GM19043 (cell line): ENCODE results near the gene PRKCE.

ENCODE experiments used
- ATAC-seq: cut with Tn5 transposase; IDR thresholded peaks from one replicate; pipeline ENCODE4 v1.9.1; 2021; ENCODE audit warnings: low read depth; ENCODE audit not compliant: unreplicated experiment

PRKCE gene

DNA sequence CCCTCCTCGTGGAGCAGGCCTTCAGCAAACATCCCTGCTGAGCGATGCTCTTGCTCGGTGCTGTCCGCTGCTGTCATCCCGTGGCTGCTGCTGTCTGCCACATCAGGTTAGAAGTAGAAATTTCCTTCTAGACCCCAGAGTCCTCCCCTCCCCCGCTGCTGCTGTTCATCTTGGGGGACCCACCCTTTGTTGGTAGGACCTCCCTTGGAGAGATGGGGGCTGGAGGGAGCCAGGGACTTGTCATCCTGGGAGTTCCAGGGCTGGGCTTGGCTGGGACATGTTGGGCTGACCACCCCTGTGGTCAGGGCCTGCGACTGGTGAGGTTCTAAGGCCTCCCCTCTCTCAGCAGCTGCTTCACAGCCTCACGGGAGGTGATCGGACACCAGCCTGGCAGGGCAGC lies 122.4 kb downstream of the PRKCE start:
- ATAC-seq, result no peak

DNA sequence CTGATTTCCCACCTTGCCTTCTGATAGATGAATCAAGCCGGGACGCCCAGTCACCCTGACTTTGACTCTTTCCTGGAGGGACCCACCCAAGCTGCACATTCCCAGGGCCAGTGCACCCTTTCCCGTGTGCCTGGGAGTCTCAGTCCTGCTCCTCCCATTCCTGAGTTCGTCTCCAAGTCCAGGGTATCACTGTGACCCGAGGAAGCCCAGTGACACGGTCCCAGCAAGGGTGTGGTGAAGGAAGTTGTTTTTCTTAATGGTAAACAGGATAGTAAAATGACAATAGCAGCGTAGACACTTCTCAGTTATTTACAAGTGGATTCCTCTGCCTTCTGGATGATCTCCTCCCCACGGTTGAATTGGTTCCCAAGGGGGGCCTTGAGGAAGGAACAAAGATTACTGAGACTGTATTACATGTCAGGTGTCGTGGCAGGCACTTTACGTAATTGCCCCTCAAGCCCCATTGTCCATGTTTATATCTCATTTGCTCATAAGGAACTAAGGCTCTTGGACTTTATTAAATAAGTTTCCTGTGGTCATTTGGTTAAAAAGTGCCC lies 123.3 kb downstream of the PRKCE start:
- no peak for ATAC-seq

DNA sequence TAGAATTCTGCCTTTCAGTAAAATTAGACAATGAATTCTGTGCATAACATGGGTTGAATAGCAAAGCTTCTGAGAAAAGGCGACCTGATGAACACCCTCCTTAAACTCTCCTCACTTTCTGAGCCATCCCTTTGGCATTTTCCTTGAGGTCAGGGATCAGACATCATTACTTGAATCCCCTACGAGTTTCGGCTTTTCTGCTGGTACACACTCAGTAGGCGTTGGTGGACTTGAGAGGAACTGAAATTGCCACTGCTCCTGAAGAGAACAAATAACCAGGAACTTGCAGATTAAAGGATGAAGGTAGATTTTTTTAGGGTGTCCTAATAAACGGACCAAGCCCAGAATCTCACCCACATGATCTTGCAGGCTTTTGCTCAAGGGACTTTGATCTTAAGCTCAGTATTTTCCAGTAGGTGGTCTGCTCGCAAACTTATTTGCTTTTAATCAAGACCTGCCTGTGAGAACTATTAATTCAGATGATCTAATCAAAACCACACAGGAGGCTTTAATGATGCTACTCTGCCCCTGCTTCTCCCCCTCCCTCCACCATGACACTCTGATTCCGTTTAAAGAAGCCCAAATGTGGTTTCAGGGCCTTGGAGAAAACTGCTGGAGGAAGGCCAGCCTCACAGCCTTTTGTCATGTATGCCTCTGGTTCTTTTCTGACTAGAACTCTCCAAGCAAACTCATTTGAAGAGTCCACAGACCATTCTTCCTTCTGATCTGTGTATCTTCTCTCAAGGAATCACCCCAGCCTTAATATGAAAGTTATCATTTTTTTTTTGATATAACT lies 124.9 kb downstream of the PRKCE start:
- no peak for ATAC-seq

DNA sequence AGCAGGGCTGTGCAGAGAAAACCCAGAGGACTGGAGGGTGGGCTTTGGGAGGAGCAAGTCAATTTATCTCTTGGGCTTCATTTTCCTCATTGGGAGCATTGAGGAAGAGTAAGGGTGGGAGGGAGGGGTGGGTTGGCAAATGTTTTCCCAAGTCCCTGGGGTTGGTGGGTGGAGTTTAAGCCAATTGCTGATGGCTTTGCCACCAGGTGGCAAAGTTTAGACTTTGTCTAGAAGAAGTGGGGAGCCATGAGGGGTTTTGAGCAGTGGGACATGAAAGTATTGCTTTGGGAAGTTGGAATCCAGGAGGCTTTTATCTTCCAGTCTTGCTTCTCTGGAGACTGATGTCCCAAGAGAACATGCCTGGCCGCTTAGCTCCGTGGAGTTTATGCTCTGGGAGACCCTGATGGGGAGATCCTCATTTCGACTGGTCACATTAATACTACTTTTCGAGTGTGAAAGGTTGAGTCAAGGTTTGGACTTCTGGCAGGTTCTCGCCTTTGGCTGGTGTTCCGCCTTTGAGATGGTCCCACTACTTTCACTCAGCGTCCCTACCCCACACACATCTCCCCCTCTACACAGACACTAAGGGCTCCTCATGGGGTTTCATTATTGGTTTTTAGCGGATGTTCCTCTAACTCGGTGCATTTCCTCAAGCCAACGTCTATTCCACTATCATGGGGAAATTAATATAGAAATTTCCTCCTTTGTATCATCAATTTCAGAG lies 126.7 kb downstream of the PRKCE start:
- no peak for ATAC-seq

DNA sequence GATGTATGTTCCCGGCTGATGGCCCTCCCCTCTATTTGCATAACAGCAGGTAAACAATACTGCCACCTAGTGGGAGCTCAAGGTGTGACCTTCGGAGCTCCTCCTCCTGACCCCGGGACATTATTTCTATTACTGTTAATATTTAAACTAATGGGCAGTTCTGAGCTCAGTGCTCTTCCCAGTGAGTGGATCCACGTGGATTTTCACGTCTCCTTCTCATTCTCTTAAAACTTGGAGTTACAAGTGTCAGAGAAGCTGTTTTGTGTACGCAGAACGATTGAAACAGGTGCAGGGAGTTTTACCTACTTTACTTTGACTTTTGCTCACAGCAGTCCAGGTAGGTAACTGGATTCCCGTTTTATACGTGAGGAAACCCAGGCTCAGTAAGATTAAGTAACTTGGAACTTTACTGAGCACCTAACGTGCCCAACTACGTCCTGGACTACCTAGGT lies 127.3 kb downstream of the PRKCE start:
- no peak for ATAC-seq

DNA sequence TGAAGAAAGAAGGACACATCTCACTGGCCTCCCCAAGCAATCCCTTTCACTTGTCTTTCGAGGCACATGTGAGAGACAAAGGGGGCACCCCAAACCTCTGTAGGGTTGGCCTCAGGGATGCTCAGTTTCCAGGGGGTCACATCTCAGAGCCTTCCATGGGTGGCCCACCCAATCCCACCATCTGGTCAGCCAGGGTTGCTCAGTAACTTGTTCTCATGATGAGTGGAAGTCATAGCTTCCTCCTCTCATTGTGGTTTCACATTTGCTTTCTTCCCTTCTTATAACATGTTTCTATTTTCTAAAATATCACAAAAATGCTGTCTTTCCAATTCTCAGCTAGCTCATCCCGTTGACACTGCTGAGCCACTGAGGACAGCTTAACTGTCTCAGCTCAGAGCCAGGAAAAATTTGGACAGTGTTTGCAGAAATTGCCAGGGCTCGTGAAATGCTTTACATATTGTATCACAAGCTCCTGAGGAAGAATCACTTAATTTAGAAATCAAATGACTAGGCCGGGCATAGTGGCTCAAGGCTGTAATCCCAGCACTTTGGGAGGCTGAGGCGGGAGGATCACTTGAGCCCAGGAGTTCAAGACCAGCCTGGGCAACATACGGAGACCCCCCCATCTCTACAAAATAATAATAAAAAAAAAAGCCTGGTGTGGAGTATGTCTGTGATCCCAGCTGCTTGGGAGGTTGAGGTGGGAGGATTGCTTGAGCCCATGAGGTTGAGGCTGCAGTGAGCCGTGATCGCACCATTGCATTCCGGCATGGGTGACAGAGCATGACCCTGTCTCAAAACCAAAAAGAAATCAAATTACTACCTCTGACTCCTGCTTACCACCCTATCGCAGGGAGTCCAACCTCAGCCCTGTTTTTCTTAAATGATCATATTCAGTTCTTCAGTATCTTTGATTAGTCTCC lies 129.3 kb downstream of the PRKCE start:
- no peak for ATAC-seq

DNA sequence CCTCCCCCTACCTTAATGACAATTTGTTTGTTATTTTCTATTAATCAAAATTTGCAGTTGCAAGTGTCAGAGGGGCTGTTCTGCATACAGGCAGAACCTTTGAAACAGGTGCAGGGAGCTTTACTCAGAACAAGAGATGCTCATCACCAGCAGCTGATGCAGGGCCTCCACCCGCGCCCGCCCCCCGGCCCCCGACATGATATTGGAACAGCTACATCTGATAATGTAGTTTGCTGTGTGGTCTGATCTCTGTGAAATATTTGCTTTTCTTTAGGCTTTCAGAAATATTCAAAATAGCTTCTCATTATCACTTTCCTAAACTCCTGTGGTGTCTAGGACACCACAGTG lies 130.0 kb downstream of the PRKCE start:
- ATAC-seq, result no peak

DNA sequence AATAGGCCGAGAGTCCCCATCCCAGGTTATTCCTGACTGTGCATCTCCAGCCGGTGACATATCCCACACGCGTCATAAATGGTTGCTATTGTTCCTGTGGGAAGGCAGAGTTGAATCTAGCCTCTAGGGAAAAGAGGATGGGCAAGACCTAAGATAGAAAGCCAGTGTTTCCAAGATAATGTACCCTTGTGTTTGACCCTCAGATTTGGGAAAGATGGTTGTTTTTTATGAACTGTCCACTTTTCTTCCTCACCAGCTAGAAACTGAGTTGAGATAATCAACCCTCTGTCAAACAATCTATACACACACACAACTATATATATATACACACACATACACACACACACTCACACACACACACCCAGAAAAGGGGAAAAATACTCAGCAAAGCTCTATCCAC lies 131.0 kb downstream of the PRKCE start:
- ATAC-seq, result no peak

DNA sequence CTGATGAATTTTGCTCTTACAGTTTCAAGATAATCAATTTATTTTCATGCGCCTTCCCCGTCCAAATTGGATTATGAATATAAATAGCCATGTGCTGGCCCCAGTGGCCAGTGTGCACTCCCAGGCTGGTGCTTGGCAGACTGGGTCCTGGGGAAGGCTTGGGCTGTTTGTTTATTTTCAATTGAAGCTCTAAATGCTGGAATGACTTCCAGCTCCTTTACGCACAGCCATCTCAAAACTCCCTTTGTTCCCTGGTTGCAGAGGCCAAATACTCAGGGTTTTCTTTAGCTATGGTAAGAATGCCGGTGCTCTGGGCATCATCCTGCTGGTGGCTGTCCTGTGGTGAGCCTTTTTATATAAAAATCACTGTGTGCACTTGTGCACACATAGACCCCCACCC lies 131.5 kb downstream of the PRKCE start:
- no peak for ATAC-seq

DNA sequence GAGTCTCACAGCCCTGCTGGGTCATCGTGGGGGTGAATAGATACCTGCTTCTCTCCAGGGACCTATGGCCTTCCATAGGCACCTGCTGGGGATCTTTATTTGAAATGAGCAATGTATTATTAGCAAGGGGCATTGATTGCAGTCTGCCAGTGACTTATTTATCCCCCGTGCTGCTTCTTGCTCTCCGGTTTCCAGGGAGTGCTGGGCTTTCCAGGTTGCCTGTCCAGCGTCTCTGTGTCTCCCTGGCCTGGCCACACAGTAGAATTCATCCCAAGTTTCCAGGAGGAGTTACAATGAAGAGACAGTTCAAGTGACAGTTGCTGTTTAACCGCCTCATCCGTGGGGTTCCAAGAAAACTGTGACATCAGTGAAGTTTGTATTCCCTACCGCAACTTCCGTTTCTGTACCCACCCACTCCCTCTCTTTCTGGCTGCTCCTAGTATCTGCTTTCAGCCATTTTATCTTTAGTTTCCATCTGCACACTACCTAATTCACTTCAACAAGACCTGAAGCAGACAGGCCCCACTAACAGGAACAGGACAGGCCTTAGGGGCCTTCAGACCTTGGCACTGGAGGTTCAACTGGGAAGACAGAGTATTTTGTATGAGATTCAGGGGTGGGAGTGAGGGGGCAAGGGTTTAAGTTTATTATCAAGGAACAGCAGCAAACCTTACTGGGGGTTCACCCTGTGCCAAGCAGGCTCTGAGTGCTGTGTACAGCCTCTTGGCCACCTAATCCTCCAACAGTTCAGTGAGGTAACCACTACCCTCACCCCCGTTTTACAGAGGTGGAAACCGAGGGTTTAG lies 134.8 kb downstream of the PRKCE start:
- no peak for ATAC-seq

DNA sequence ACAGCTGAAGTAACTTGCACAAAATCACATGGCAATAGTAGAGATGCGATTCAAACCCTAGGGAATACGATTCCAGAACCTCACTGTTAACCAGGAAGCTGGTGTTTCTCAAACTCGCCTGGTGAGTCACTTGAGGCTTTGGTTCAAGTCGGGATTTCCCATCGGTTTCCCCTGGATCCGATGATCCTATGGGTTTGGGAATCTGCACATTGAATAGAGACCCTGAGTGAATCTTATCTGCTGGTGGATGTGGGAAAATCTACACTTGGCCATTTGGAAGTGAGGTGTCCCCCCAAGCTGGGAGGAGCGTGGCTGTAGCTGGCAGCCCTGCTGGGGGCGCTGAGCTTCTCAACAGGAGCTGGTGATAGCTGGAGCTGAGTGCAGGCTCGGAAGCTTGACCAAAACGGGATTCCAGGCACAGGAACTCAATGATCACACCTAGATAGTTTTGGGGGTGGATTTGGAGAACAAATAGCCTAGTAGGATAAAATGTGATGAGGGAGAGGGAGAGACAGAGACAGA lies 135.4 kb downstream of the PRKCE start:
- ATAC-seq, result no peak

DNA sequence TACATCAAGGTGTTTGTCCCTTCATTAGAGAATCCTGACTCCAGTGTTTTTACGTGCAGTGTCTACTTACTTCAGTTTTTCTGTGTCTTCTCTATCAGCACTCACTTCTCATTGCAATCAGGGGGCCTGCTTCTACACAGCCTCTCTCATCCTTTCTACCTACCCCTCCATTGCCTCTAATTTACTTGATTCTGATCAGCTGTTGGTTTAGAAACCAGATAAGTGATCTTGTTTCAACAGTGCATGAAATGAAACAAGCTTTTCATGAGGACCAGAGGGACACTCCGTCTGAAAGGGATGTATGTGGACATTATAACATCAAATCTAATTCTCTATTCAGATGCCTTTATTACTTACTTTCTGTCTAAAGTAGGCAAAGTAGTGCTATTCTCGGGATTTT lies 136.9 kb downstream of the PRKCE start:
- no peak for ATAC-seq

DNA sequence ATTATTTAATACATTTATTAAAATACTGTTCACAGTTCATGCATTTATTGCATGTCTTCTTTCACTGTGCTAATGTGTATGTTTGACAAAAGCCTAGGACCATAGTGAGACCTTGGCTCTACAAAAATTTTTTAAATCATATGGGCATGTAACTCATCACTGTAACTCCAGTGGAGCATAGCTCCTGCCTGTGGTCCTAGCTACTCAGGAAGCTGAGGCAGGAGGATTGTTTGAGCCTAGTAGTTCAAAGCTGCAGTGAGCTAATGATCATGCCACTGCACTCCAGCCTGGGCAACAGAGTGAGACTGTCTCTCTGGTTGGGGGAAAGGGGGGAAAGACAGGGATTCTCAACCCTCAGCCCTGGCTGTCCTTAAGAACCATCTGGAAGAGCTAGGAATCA lies 137.8 kb downstream of the PRKCE start:
- ATAC-seq, result peak; percentile 63

DNA sequence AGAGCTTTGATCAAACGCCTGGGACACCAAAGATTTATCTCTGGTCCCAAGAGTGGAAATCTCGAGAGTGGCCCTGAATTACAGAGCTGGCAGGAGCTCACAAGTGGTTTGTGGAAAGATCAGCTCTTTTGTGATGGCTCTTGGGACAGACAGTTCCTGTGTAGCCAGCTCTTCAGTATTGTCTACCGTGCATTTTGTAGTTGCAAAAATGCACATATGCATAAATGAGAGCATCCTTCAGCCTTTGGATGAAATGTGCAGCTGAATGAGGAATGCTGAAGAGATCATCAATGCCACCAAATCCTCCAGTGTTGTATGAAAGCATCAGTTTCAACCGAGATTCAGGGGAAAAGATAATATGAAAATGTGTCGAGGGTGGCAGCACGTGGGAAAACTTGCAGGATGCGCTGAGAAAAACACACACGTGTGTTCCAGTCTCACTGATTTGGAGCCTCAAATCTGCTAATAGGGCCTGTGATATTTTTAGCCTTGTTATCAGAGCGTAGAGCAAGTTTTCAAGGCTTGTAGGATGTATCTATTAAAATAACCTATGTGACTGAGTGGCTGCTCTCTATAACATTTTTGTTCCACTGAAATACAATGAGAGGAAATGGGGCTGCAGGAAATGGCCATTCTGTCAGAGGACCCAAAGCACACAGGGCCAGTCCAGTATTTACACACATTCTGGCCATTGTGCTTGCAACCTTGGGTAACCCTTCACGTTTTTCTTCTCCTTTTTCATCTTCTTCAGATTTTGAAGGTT lies 138.7 kb downstream of the PRKCE start:
- ATAC-seq, result no peak

DNA sequence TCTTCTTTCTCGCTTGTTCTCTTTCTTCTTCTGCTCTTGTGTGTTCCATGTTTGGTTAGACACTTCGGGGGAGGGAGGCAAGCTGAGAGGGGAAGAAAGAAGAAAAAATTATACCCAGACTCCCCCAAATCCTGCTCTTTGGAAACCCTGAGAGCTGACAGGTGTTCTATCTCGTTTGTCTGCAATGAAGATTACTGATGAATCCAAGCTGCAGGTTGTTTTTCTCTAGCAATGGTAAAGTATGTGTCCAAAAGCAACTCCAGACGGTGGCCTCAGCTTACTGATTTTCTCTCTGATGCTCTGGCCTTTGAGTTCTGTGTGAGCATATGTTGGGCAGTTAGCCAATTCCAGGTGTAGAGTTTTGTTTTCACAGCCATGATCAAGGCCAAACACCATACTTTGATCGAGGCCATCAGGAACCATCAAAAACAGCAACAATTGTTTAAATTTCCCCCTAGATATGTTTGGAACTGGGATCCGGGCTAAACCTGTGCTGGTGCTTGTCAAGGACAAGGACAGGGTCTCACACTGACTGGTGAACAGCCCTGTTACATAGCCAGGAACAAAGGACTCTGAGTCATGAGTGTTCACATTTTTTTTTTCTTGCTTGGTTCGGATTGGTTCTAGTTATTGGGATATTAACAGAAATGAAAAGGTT lies 142.0 kb downstream of the PRKCE start:
- no peak for ATAC-seq

DNA sequence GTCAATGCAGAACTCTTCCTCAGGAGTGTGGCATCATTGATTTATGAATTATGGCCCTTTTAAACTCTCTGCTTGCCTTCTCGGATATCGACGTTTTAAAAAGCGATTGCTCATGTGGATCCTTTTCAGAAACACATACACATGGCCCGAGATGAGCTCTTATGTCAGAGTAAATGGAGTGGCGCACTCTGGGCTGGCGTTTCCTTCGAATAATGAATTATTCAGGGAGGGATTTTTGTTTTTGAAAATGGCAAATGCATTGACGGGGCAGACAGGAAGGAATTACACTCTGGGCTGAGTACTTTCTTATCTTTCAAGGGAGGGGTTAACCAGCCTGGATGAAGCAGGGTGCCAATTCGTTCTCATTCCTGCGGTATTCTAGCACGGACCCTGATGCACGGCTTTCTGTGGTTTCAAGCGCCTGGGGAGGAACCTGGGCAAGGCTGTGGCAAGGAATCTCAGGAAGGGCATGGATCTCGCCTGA lies 142.7 kb downstream of the PRKCE start:
- no peak for ATAC-seq

DNA sequence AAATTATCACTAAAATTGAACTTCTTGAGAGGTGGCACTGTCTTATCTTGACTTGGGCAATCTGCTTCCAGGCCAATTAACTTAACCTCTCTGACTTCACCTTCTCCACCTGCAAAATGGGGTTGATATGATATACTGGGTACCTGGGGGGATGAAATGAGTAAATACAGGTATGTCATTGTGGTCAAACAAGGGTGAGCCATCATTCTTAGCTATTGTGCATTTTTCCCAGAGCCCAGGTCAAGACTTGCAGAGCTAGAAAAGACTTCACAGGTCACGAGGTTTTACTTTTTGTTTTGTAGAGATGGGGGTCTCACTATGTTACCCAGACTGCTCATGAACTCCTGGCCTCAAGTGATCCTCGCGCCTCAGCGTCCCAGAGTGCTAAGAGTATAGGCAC lies 145.0 kb downstream of the PRKCE start:
- no peak for ATAC-seq

DNA sequence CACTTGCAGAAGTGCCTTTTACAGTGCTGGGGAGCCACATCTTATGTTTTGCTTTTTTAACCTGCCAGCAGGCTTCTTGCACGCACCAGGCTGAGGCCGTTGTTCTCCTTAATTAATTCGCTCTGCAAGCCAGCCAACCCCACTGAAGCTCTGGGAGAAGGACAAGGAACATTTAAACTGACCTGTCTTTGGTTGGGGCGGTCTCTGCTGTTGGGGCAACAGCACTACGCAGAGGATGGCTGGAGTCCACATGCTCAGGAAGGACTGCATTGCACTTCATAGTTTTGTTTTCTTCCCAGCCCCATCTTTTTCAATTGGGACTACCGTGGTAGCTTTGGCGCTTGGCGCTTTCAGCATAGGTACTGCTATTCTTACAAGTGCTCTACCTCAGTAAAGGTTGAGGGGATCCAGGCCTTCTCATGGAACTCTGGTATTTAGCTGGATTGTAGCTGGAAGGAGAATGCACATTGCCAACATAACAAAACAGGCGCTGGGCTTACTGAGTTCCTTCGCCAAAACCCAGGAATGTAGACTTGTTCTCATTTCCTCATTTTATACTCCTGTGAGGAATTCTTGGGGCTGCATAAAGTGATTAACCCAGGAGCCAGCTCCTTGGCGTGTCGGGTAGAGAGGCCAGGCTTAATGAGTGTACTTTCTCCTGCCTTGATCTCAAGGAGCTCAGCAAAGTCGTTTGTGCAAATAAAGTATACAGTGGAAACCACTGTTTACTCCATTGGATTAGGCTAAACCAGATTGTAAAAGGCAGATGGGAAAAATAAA lies 146.2 kb downstream of the PRKCE start:
- ATAC-seq, result no peak
